Gastroesophageal sphincter (tissue), 4 donors: ENCODE results near the gene KIRREL3. TPM values are rescaled to one million over a fixed set of nuclear protein-coding genes. Genes with fewer than 3 reads are reported as not detected.

Experiments
- ATAC-seq: fragments of 150-250 bp; one replicate; pipeline ENCODE4 v1.9.1; 2016; ENCODE audit warnings: mild to moderate bottlenecking, moderate library complexity
- H3K27ac ChIP-seq, 4 donors: fragments of 200-600 bp; sonication (generic) in 3 of 4; 1 replicate in 3 of 4; 2 replicates in 1 of 4; pipeline ENCODE4 v1.5.1; 2016 to 2019
- H3K27me3 ChIP-seq: fragments of 200-600 bp; sonication (generic); one replicate; pipeline ENCODE4 v1.5.1; 2019
- H3K36me3 ChIP-seq, 2 donors: fragments of 200-600 bp; sonication (generic); one replicate each; pipeline ENCODE4 v1.5.1; 2019; ENCODE audit warnings: control low read depth in 1 of 2
- H3K4me1 ChIP-seq, 3 donors: fragments of 200-600 bp; sonication (generic); 1 replicate in 2 of 3; 2 replicates in 1 of 3; pipeline ENCODE4 v1.5.1; 2016 to 2019; ENCODE audit warnings: control low read depth in 2 of 3
- H3K4me3 ChIP-seq, 2 donors: fragments of 200-600 bp; sonication (generic); one replicate each; pipeline ENCODE4 v1.5.1; 2019; ENCODE audit warnings: mild to moderate bottlenecking in 1 of 2, moderate library complexity in 1 of 2
- H3K9me3 ChIP-seq, 3 donors: fragments of 200-600 bp; sonication (generic); one replicate each; pipeline ENCODE4 v1.5.1; 2017 to 2019; ENCODE audit warnings: control low read depth in 2 of 3
- EP300 ChIP-seq: sonication (generic); formaldehyde crosslinking; IDR thresholded peaks from one replicate; pipeline ENCODE4 v1.6.1; 2017; ENCODE audit warnings: antibody characterized with exemption, mild to moderate bottlenecking
- POLR2A ChIP-seq, 2 donors: fragments of 450-650 bp; IDR thresholded peaks; one replicate each; pipeline ENCODE4 v1.6.1; 2017; ENCODE audit warnings: antibody characterized with exemption in 2 of 2, mild to moderate bottlenecking in 2 of 2, moderate library complexity in 1 of 2
- POLR2AphosphoS5 ChIP-seq: sonication (generic); formaldehyde crosslinking; IDR thresholded peaks from one replicate; pipeline ENCODE4 v1.6.1; 2017; ENCODE audit warnings: antibody characterized with exemption
- WGBS, 2 donors: methylation state at CpG; one replicate each; pipeline ENCODE4 v1.1.5; 2018; ENCODE audit warnings: low coverage in 1 of 2; 5-methylcytosine and 5-hydroxymethylcytosine counted together
- total RNA-seq, 4 donors: library from RNA; depleted of rRNA; stranded (reverse); fragments of >200 nt; gene quantifications; one replicate each; pipeline ENCODE4 v1.1.0, GENCODE V29; 2016
- TF ChIP-seq, protein P1 (sequence below), 4 experiments: fragments of 200-600 bp in 2 of 4; fragments of 450-650 bp in 2 of 4; sonication (generic) in 1 of 4; IDR thresholded peaks; one replicate each; pipeline ENCODE4 v1.5.1; 2017 to 2019; ENCODE audit warnings: antibody characterized with exemption in 4 of 4, mild to moderate bottlenecking in 2 of 4, moderate library complexity in 2 of 4

The KIRREL3 gene
- total RNA-seq, 4 donors from 2014 or later = 0.54 to 3.9 (median 1.4) TPM

DNA sequence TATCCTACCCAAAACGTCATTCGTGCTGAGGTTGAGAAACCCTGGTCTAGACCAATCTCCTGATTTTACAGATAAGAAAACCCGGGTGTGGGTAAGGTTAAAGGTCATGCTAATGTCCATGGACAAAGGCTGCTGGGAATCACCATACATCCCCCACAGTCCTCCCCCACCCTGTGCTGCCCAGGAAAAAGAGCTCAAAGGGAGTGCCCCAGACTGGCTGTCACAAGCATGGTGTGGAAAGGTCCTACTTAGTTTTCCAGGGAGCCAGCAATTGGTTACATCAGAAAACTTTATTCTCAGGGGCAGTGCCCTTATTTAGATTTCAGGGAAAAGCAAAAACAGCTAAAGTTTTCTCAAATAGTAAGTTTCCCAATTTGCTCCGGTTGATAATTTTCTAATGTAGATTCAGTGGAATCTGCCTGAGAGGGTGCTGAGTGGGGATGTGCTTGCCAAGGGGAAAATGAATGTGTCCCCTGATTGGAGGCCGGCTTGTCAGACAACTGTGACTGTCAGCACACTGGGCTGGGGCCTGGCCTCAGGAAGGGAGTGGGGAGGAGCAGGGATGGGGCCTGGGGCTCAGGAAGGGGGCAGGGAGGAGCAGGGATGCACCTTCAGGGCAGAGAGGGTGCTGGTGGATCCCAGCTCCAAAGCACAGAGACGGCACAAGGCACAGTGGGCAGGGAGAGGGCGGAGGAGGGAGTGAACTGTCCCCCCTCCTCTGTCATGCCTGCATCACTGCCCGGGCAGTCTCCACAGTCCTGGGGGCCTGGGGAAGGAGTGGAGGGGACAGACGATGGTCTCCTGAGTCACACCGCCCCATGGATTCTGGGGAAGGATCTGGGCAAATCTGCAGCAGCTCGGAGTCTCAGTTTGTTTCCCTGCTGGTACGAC is 263.6 kb downstream of the KIRREL3 start:
- peaks cover 30% of the 10 kb centered on the region for H3K27me3 ChIP-seq
- no peaks in the 10 kb centered on the region for H3K36me3 ChIP-seq
- H3K27ac ChIP-seq = no peak overlapping the region
- no peaks in the 10 kb centered on the region for H3K4me1 ChIP-seq
- no peaks in the 10 kb centered on the region for H3K9me3 ChIP-seq
- TF ChIP-seq EP300 = no peak
- TF ChIP-seq POLR2AphosphoS5 = no peak
- TF ChIP-seq, protein P1, sequence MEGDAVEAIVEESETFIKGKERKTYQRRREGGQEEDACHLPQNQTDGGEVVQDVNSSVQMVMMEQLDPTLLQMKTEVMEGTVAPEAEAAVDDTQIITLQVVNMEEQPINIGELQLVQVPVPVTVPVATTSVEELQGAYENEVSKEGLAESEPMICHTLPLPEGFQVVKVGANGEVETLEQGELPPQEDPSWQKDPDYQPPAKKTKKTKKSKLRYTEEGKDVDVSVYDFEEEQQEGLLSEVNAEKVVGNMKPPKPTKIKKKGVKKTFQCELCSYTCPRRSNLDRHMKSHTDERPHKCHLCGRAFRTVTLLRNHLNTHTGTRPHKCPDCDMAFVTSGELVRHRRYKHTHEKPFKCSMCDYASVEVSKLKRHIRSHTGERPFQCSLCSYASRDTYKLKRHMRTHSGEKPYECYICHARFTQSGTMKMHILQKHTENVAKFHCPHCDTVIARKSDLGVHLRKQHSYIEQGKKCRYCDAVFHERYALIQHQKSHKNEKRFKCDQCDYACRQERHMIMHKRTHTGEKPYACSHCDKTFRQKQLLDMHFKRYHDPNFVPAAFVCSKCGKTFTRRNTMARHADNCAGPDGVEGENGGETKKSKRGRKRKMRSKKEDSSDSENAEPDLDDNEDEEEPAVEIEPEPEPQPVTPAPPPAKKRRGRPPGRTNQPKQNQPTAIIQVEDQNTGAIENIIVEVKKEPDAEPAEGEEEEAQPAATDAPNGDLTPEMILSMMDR (IDR thresholded peaks at IDR 0.05) = no peak
- TF ChIP-seq POLR2A (IDR thresholded peaks at IDR 0.05) = no peak
- ATAC-seq = no peak
- no peak overlapping the region for H3K4me3 ChIP-seq
- whole genome bisulfite sequencing, 2 donors = 69 to 87% methylated on average over 6 to 7 of the region's 12 CpGs

DNA sequence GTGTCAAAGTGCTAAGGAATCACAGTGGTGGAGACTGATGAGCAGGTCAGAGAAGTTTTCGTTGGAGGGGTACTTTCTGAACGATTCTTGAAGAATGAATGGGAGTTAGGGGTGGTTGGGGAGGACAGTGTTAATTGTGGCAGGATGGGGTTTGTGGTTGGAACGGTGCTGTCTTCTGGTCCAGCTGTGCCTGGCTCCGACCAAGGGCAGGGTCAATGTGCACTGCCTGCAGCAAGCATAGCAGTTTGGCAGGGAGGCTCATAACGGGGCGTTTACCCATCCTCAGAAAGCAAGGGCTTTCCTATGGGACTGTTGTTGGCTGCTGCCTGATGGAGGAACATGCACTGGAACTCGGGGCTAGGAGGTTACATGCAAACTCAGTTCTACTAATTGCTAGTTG is 265.8 kb downstream of the KIRREL3 start:
- no peak for TF ChIP-seq POLR2AphosphoS5
- no peak for TF ChIP-seq POLR2A (IDR thresholded peaks at IDR 0.05)
- TF ChIP-seq EP300 = no peak
- H3K36me3 ChIP-seq = no peaks in the 10 kb centered on the region
- H3K4me3 ChIP-seq = no peak overlapping the region
- H3K27ac ChIP-seq = no peak overlapping the region
- no peaks in the 10 kb centered on the region for H3K4me1 ChIP-seq
- peaks cover 45% of the 10 kb centered on the region for H3K27me3 ChIP-seq
- ATAC-seq = no peak
- 54 to 68% methylated on average over 5 to 7 of the region's 7 CpGs for WGBS, 2 donors
- H3K9me3 ChIP-seq = no peaks in the 10 kb centered on the region

DNA sequence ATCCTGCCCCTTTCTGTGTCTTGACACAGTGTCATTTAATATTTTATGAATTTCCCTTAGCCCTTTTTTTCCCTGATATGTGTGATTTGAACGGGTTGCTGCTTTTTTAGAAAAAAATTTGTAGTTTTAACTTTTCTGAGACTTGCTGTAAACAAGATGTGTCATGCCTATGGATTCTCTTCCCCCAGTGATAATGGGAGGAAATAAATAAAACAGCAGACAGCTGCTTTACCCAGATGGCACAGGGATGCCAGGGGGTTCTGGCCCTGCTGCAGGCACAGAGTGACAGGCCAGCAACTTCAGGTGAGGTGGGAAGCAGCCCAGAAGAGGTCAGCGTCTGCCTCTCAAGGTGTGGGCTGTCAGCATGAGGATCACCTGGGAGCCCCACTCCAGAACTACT is 266.9 kb downstream of the KIRREL3 start:
- Histone ChIP-seq H3K9me3 (no peaks in the 10 kb centered on the region), H3K4me1 (no peaks in the 10 kb centered on the region), H3K27me3 (peaks cover 48% of the 10 kb centered on the region), H3K27ac (no peak overlapping the region), H3K36me3 (no peaks in the 10 kb centered on the region), H3K4me3 (no peak overlapping the region)
- ATAC-seq = no peak
- 29% methylated on average over 1 of the region's 2 CpGs; no CpG with 5 or more reads in 1 of the 2 donors for WGBS, 2 donors
- TF ChIP-seq EP300 (no peak), POLR2A (IDR thresholded peaks at IDR 0.05) (no peak), POLR2AphosphoS5 (no peak)
- TF ChIP-seq, protein P1 (IDR thresholded peaks at IDR 0.05) = no peak

DNA sequence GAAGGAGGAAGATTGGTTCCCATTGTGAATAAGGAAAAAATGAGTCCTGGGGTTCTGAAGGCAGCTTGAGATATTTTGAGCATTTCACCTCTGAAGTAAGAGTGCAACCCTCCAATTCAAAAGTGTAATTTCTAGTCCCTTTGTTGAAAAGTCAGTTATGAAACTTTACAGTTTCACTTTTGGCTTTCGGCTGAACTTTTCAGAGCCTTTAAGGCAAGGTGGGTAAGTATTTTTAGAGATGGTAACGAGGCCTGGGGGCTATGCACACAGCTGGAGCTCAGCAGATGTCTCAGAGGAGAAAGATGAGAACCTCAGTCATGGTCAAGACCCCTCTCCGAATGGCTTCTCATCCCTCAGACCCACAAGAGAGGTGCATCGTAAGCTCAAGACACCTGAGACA is 267.6 kb downstream of the KIRREL3 start:
- TF ChIP-seq, protein P1 (IDR thresholded peaks at IDR 0.05) = no peak
- no peak for TF ChIP-seq POLR2A (IDR thresholded peaks at IDR 0.05)
- TF ChIP-seq EP300 = no peak
- TF ChIP-seq POLR2AphosphoS5 = no peak
- H3K27ac ChIP-seq = no peak overlapping the region
- no peaks in the 10 kb centered on the region for H3K9me3 ChIP-seq
- H3K27me3 ChIP-seq = peaks cover 48% of the 10 kb centered on the region
- no peaks in the 10 kb centered on the region for H3K4me1 ChIP-seq
- H3K36me3 ChIP-seq = no peaks in the 10 kb centered on the region
- no peak overlapping the region for H3K4me3 ChIP-seq
- 53 to 62% methylated on average over 3 to 4 of the region's 4 CpGs for WGBS, 2 donors
- no peak for ATAC-seq

DNA sequence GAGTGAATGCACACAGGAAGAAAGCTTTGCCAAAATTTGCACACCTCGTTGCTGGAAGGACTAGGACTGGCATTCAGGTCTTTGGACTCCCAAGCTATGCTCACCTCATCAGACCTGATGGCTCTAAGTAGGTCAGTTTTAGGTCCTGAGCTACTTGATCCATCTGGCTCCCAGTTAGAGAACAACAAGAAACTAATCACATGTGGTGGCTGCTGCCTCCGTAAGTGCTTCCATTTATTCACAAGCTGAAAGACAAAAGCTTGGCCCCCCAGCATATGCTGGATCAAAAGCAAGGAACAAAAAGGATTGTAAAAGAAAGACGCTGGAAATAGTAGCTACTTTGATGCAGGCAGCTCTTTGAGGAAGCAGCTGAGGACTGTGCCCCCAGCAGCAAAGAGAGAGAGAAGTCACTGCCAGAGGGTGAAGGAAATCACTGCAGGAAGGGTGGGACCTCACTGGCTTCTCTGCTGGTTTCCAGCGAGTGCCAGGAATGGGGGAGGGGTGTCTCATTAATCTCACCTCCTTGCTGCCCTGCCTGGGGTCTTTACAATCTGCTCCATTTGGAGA is 268.9 kb downstream of the KIRREL3 start:
- H3K4me3 ChIP-seq = no peak overlapping the region
- peaks cover 47% of the 10 kb centered on the region for H3K27me3 ChIP-seq
- H3K9me3 ChIP-seq = no peaks in the 10 kb centered on the region
- ATAC-seq = no peak
- no peak for TF ChIP-seq POLR2A (IDR thresholded peaks at IDR 0.05)
- TF ChIP-seq EP300 = no peak
- TF ChIP-seq, protein P1 (IDR thresholded peaks at IDR 0.05) = no peak
- TF ChIP-seq POLR2AphosphoS5 = no peak
- WGBS, 2 donors = 40 to 41% methylated on average over 1 to 3 of the region's 4 CpGs
- no peak overlapping the region for H3K27ac ChIP-seq
- no peaks in the 10 kb centered on the region for H3K36me3 ChIP-seq
- H3K4me1 ChIP-seq = no peaks in the 10 kb centered on the region
